ENCODE measurements around the gene CAMTA1. TPM values are rescaled to one million over a fixed set of nuclear protein-coding genes. Genes with fewer than 3 reads are reported as not detected.
A peak's percentile ranks its signal among the peaks of the same experiment; 100 is the strongest.

CAMTA1 gene
- total RNA-seq, 1 experiment from 2014 or later = 82.2 TPM

DNA sequence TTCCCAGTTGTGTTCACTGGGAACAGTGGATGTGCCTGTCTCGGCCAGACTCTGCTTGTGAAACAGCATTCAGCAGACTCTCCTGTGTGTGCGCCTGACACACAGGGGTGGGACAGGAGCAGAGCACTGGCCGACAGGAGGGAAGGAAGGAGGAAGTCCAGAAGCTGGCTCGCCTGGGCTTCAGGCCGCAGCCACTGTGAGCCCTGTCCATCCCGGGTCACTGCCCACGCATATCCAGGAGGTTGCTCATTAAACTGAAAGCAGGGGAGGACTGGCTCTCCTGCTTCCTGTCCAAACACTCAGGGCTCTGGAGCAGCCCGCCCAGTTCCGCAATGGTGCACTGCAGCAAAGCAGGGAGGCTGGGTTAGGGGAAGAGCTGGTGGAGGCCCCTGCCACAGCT, 767.1 kb downstream of the CAMTA1 start:
- Histone ChIP-seq H3K4me1 (ENCODE audit: control insufficient read depth, insufficient read depth, low read length) (peaks cover 29% of the 10 kb centered on the region), H3K9me3 (ENCODE audit: control insufficient read depth, insufficient read depth, low read depth, low read length) (no peaks in the 10 kb centered on the region), H3K36me3 (ENCODE audit: control insufficient read depth, insufficient read depth, low read length) (no peaks in the 10 kb centered on the region), H3K27ac (ENCODE audit: low read length) (no peak overlapping the region; the same call in 1 of the 2 replicates), H3K4me3 (ENCODE audit: low read depth in 2 of 2, low read length in 2 of 2) (no peak overlapping the region), H3K27me3 (ENCODE audit: control insufficient read depth, insufficient read depth, low read length) (no peaks in the 10 kb centered on the region)
- no TSS peak for BruUV-seq (replicated peaks)
- TF ChIP-seq, protein P1, sequence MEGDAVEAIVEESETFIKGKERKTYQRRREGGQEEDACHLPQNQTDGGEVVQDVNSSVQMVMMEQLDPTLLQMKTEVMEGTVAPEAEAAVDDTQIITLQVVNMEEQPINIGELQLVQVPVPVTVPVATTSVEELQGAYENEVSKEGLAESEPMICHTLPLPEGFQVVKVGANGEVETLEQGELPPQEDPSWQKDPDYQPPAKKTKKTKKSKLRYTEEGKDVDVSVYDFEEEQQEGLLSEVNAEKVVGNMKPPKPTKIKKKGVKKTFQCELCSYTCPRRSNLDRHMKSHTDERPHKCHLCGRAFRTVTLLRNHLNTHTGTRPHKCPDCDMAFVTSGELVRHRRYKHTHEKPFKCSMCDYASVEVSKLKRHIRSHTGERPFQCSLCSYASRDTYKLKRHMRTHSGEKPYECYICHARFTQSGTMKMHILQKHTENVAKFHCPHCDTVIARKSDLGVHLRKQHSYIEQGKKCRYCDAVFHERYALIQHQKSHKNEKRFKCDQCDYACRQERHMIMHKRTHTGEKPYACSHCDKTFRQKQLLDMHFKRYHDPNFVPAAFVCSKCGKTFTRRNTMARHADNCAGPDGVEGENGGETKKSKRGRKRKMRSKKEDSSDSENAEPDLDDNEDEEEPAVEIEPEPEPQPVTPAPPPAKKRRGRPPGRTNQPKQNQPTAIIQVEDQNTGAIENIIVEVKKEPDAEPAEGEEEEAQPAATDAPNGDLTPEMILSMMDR (IDR thresholded peaks at IDR 0.05) = no peak
- TF ChIP-seq TCF7L2 (IDR thresholded peaks at IDR 0.05; ENCODE audit: low read depth, low read length) (no peak), SIN3A (IDR thresholded peaks at IDR 0.05; ENCODE audit: borderline replicate concordance, insufficient read depth, low read depth, low read length) (no peak), POLR2AphosphoS5 (IDR thresholded peaks at IDR 0.05; ENCODE audit: low read depth, low read length) (no peak)
- TF ChIP-seq, protein P2, sequence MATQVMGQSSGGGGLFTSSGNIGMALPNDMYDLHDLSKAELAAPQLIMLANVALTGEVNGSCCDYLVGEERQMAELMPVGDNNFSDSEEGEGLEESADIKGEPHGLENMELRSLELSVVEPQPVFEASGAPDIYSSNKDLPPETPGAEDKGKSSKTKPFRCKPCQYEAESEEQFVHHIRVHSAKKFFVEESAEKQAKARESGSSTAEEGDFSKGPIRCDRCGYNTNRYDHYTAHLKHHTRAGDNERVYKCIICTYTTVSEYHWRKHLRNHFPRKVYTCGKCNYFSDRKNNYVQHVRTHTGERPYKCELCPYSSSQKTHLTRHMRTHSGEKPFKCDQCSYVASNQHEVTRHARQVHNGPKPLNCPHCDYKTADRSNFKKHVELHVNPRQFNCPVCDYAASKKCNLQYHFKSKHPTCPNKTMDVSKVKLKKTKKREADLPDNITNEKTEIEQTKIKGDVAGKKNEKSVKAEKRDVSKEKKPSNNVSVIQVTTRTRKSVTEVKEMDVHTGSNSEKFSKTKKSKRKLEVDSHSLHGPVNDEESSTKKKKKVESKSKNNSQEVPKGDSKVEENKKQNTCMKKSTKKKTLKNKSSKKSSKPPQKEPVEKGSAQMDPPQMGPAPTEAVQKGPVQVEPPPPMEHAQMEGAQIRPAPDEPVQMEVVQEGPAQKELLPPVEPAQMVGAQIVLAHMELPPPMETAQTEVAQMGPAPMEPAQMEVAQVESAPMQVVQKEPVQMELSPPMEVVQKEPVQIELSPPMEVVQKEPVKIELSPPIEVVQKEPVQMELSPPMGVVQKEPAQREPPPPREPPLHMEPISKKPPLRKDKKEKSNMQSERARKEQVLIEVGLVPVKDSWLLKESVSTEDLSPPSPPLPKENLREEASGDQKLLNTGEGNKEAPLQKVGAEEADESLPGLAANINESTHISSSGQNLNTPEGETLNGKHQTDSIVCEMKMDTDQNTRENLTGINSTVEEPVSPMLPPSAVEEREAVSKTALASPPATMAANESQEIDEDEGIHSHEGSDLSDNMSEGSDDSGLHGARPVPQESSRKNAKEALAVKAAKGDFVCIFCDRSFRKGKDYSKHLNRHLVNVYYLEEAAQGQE (IDR thresholded peaks at IDR 0.05; ENCODE audit: insufficient read depth in 1 of 2, low read depth in 2 of 2, low read length in 1 of 2) = no peak
- in situ Hi-C loops (cut with HindIII; ENCODE audit: low pct_unique_long_range_greater_than_20kb, low sequenced_read_pairs) (no loop called here), intact Hi-C loops (cut with micrococcal nuclease; ENCODE audit: unreplicated experiment) (no loop called here)
- CTCF ChIA-PET = interaction anchor here (1.4 kb wide), 1 partner anchor 9 kb away, joined by 4 read pairs; no protein-coding TSS in a partner anchor
- DNase-seq (ENCODE audit: low read depth, low spot score) (no peak), ATAC-seq (peak; percentile 50)
- POLR2A ChIA-PET = no interaction called here

DNA sequence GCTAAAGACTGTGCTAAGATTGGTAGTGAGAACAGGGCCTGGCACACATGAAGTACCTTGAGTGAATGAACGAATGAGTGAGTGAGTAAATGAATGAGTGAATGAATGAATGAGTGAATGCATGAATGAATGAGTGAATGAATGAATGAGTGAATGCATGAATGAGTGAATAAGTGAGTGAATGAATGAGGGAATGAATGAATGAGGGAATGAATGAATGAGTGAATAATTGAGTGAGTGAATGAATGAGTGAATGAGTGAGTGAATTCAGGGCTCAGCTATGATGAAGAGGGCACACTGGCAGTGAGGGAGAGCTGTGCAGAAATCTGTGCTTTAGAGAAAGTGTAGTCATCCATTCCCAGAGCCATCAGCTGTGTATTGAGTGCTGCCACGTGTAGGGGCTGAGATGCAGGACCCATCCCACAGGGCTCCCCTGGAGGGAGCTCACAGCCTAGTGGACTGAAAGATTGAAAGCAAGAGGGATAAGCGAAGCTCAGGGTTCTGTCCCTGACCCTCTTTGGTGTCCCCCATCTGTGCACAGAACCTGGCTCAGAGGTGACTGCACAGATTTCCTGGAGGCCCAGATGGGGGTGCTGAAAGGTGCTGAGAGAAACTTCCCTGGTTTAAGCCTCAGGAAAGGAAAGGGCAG, 767.9 kb downstream of the CAMTA1 start:
- peak; percentile 39; the same call in 1 of the 2 replicates for ATAC-seq
- H3K4me3 ChIP-seq (ENCODE audit: low read depth in 2 of 2, low read length in 2 of 2) = no peak overlapping the region
- intact Hi-C loops (cut with micrococcal nuclease; ENCODE audit: unreplicated experiment) (no loop called here), in situ Hi-C loops (cut with HindIII; ENCODE audit: low pct_unique_long_range_greater_than_20kb, low sequenced_read_pairs) (no loop called here)
- CTCF ChIA-PET = interaction anchor here (1.4 kb wide), 1 partner anchor 8 kb away, joined by 4 read pairs; no protein-coding TSS in a partner anchor
- no peak for DNase-seq (ENCODE audit: low read depth, low spot score)
- H3K27ac ChIP-seq (ENCODE audit: low read length) = no peak overlapping the region
- H3K27me3 ChIP-seq (ENCODE audit: control insufficient read depth, insufficient read depth, low read length) = no peaks in the 10 kb centered on the region
- TF ChIP-seq SIN3A (IDR thresholded peaks at IDR 0.05; ENCODE audit: borderline replicate concordance, insufficient read depth, low read depth, low read length) = no peak
- TF ChIP-seq, protein P2 (IDR thresholded peaks at IDR 0.05; ENCODE audit: insufficient read depth in 1 of 2, low read depth in 2 of 2, low read length in 1 of 2) = no peak
- no peak for TF ChIP-seq TCF7L2 (IDR thresholded peaks at IDR 0.05; ENCODE audit: low read depth, low read length)
- TF ChIP-seq, protein P1 (IDR thresholded peaks at IDR 0.05) = no peak
- no peak for TF ChIP-seq POLR2AphosphoS5 (IDR thresholded peaks at IDR 0.05; ENCODE audit: low read depth, low read length)
- no peaks in the 10 kb centered on the region for H3K9me3 ChIP-seq (ENCODE audit: control insufficient read depth, insufficient read depth, low read depth, low read length)
- no TSS peak for BruUV-seq (replicated peaks)
- POLR2A ChIA-PET = interaction anchor here (0.6 kb wide), 1 partner anchor 446 kb away, joined by 3 read pairs; no protein-coding TSS in a partner anchor
- no peaks in the 10 kb centered on the region for H3K36me3 ChIP-seq (ENCODE audit: control insufficient read depth, insufficient read depth, low read length)
- peaks cover 29% of the 10 kb centered on the region for H3K4me1 ChIP-seq (ENCODE audit: control insufficient read depth, insufficient read depth, low read length)
